ENCODE measurements around the gene PAQR8. TPM values are rescaled to one million over a fixed set of nuclear protein-coding genes. Genes with fewer than 3 reads are reported as not detected.

The PAQR8 gene
- total and polyA plus RNA-seq, 2 of the 4 experiments (the other 2 are of a cell fraction) = 1.4 to 1.6 TPM

GRCh38 chr6:52388790-52389189 lies 26.8 kb downstream of the PAQR8 start:
- Histone ChIP-seq H2BK15ac (ENCODE audit: low read depth, low read length) (no peak overlapping the region), H3K4me2 (ENCODE audit: low read depth, low read length) (no peak overlapping the region), H3K36me3 (ENCODE audit: control insufficient read depth, insufficient read depth, low read length) (no peaks in the 10 kb centered on the region), H3K27me3 (ENCODE audit: control insufficient read depth, insufficient read depth, low read length) (no peaks in the 10 kb centered on the region), H4K91ac (ENCODE audit: insufficient read depth, low read depth, low read length) (no peak overlapping the region), H4K5ac (ENCODE audit: low read depth, low read length) (no peak overlapping the region), H3K27ac (ENCODE audit: insufficient read depth, low read length) (no peak overlapping the region), H3K56ac (ENCODE audit: extremely low read depth, insufficient read depth, low read length) (no peak overlapping the region), H3K9me3 (ENCODE audit: control insufficient read depth, insufficient read depth, low read length) (no peaks in the 10 kb centered on the region), H3K79me1 (ENCODE audit: low read depth in 1 of 2, low read length in 2 of 2) (no peaks in the 10 kb centered on the region; a peak in 1 of 4 replicates), H3K9me1 (ENCODE audit: insufficient read depth, low read length) (peaks cover 8% of the 10 kb centered on the region; the same call in 1 of the 2 replicates), H2AFZ (replicated peaks; ENCODE audit: low read length, poor library complexity) (no peak overlapping the region), H3K4ac (ENCODE audit: low read depth, low read length) (peak overlapping the region; percentile 29; the same call in 1 of the 2 replicates), H2BK120ac (ENCODE audit: low read depth, low read length) (no peak overlapping the region), H3K4me3 (ENCODE audit: insufficient read depth, low read depth, low read length) (no peak overlapping the region), H3K18ac (ENCODE audit: low read depth, low read length) (no peak overlapping the region), H4K8ac (ENCODE audit: low read depth in 2 of 2, low read length in 2 of 2) (no peak overlapping the region), H2BK20ac (ENCODE audit: low read depth, low read length) (no peak overlapping the region), H2AK9ac (replicated peaks; ENCODE audit: low read depth, low read length, poor library complexity) (no peak overlapping the region), H3K4me1 (ENCODE audit: control insufficient read depth, insufficient read depth, low read length) (peaks cover 5% of the 10 kb centered on the region), H3K23ac (ENCODE audit: low read depth, low read length) (peak overlapping the region; percentile 14; the same call in 1 of the 2 replicates), H2BK5ac (ENCODE audit: low read depth, low read length, poor library complexity, severe bottlenecking) (no peak overlapping the region), H4K20me1 (ENCODE audit: insufficient read depth, low read length) (no peaks in the 10 kb centered on the region), H3K14ac (replicated peaks; ENCODE audit: low read depth, low read length) (no peak overlapping the region), H2AK5ac (ENCODE audit: low read depth, low read length) (no peak overlapping the region), H3K9ac (ENCODE audit: low read depth, low read length) (no peak overlapping the region)
- WGBS, 2 experiments (ENCODE audit: extremely low coverage in 2 of 2, insufficient read length in 1 of 2) = 100% methylated on average over 2 of the region's 4 CpGs; no CpG with 5 or more reads in 1 of the 2 experiments
- DNase-seq = no peak
- in situ Hi-C loops (cut with MboI; ENCODE audit: low sequenced_read_pairs) (no loop called here), dilution Hi-C loops (cut with HindIII; ENCODE audit: low sequenced_read_pairs, unreplicated experiment) (no loop called here), intact Hi-C loops (cut with micrococcal nuclease) (no loop called here)
- TF ChIP-seq MAZ (IDR thresholded peaks at IDR 0.05; ENCODE audit: borderline replicate concordance, low read depth, low read length) (no peak), RAD21 (IDR thresholded peaks at IDR 0.05; ENCODE audit: low read length) (no peak), RCOR1 (IDR thresholded peaks at IDR 0.05; ENCODE audit: insufficient replicate concordance, low read length) (no peak), SMC3 (IDR thresholded peaks at IDR 0.05; ENCODE audit: low read depth, low read length) (no peak), MXI1 (IDR thresholded peaks at IDR 0.05; ENCODE audit: borderline replicate concordance, low read depth, low read length) (no peak), FOS (IDR thresholded peaks at IDR 0.05; ENCODE audit: low read depth, low read length) (no peak), CHD1 (IDR thresholded peaks at IDR 0.05; ENCODE audit: low read depth, low read length) (no peak), RFX5 (IDR thresholded peaks at IDR 0.05; ENCODE audit: low read depth, low read length) (no peak), POLR2A (IDR thresholded peaks at IDR 0.05; ENCODE audit: low read depth, low read length) (no peak), USF2 (IDR thresholded peaks at IDR 0.05; ENCODE audit: low read depth, low read length) (no peak)
- ATAC-seq (ENCODE audit: low read depth) = no peak
- BruUV-seq (replicated peaks) = no TSS peak
- POLR2A ChIA-PET (ENCODE audit: unreplicated experiment) = no interaction called here
- CTCF ChIA-PET = interaction anchor here (1.0 kb wide), 1 partner anchor 19 kb away, joined by 3 read pairs; no protein-coding TSS in a partner anchor
